ENCODE results near the gene SKOR1. TPM values are rescaled to one million over a fixed set of nuclear protein-coding genes. Genes with fewer than 3 reads are reported as not detected.

Gene SKOR1
- total RNA-seq, 2 donors from 2014 or later: 0.78 to 3.5 TPM

- TF ChIP-seq CTCF (IDR thresholded peaks at IDR 0.05): no peak
- Histone ChIP-seq H3K27me3 (replicated peaks; ENCODE audit: insufficient read depth) (peaks cover 52% of the 10 kb centered on the region), H3K27ac (no peak overlapping the region), H3K4me3 (peak overlapping the region; percentile 21), H3K9me3 (no peaks in the 10 kb centered on the region), H3K4me1 (ENCODE audit: control insufficient read depth in 1 of 2, low read depth in 2 of 2) (peaks cover 15 to 45% of the 10 kb centered on the region in 2 donors), H3K36me3 (no peaks in the 10 kb centered on the region)
- no peak for ATAC-seq (ENCODE audit: insufficient number of reproducible peaks, low FRiP score, low read depth)
- no peak for DNase-seq (ENCODE audit: low spot score)
Measured at GRCh38 chr15:67823314-67824196, 1.8 kb upstream of the SKOR1 start.

- DNase-seq (ENCODE audit: low spot score) (no peak), ATAC-seq (ENCODE audit: insufficient number of reproducible peaks, low FRiP score, low read depth) (no peak)
- no peak for TF ChIP-seq CTCF (IDR thresholded peaks at IDR 0.05)
- no peak overlapping the region for H3K27ac ChIP-seq
- no peak overlapping the region for H3K4me3 ChIP-seq
- no peaks in the 10 kb centered on the region for H3K36me3 ChIP-seq
- H3K4me1 ChIP-seq (ENCODE audit: control insufficient read depth in 1 of 2, low read depth in 2 of 2): peaks cover 20 to 54% of the 10 kb centered on the region in 2 donors
- H3K9me3 ChIP-seq: no peaks in the 10 kb centered on the region
- peaks cover 49% of the 10 kb centered on the region for H3K27me3 ChIP-seq (replicated peaks; ENCODE audit: insufficient read depth)
Measured at GRCh38 chr15:67824197-67824968, 926 bp upstream of the SKOR1 start.

- no peak for ATAC-seq (ENCODE audit: insufficient number of reproducible peaks, low FRiP score, low read depth)
- Histone ChIP-seq H3K4me1 (ENCODE audit: control insufficient read depth in 1 of 2, low read depth in 2 of 2) (peaks cover 20 to 43% of the 10 kb centered on the region in 2 donors), H3K9me3 (no peaks in the 10 kb centered on the region), H3K36me3 (no peaks in the 10 kb centered on the region), H3K27ac (no peak overlapping the region), H3K27me3 (replicated peaks; ENCODE audit: insufficient read depth) (peaks cover 49% of the 10 kb centered on the region), H3K4me3 (peak overlapping the region; percentile 45)
- DNase-seq (ENCODE audit: low spot score): no peak
- TF ChIP-seq CTCF (IDR thresholded peaks at IDR 0.05): no peak
Measured at GRCh38 chr15:67825881-67826716, 790 bp downstream of the SKOR1 start.

GRCh38 chr15:67826717-67827561 lies 1.6 kb downstream of the SKOR1 start:
- Histone ChIP-seq H3K4me1 (ENCODE audit: control insufficient read depth in 1 of 2, low read depth in 2 of 2) (peaks cover 20 to 43% of the 10 kb centered on the region in 2 donors), H3K4me3 (peak overlapping the region; percentile 32), H3K36me3 (no peaks in the 10 kb centered on the region), H3K27me3 (replicated peaks; ENCODE audit: insufficient read depth) (peaks cover 46% of the 10 kb centered on the region), H3K9me3 (no peaks in the 10 kb centered on the region), H3K27ac (no peak overlapping the region)
- no peak for TF ChIP-seq CTCF (IDR thresholded peaks at IDR 0.05)
- ATAC-seq (ENCODE audit: insufficient number of reproducible peaks, low FRiP score, low read depth) (no peak), DNase-seq (ENCODE audit: low spot score) (no peak)

Data from thoracic aorta (tissue), 2 donors.